ENCODE results near the gene GNPTG. TPM values are rescaled to one million over a fixed set of nuclear protein-coding genes. Genes with fewer than 3 reads are reported as not detected.

The GNPTG gene
- total RNA-seq, 1 experiment from 2014 or later: 19.6 TPM

- H4K20me1 ChIP-seq (ENCODE audit: insufficient read depth, low read depth, low read length): peaks cover 18% of the 10 kb centered on the region; the same call in 1 of the 2 replicates
- H3K4me2 ChIP-seq (ENCODE audit: low read depth, low read length, poor library complexity, severe bottlenecking): no peak overlapping the region
- H3K36me3 ChIP-seq (ENCODE audit: insufficient read depth, low read length): no peaks in the 10 kb centered on the region
- no peaks in the 10 kb centered on the region for H3K9me3 ChIP-seq (ENCODE audit: low read length)
- no peak overlapping the region for H3K4me3 ChIP-seq (ENCODE audit: low read length)
- peaks cover 8% of the 10 kb centered on the region for H3K79me2 ChIP-seq (ENCODE audit: low read length)
- no peaks in the 10 kb centered on the region for H3K9me2 ChIP-seq (replicated peaks; ENCODE audit: insufficient read depth, low read length)
- no peak overlapping the region for H3K27ac ChIP-seq (ENCODE audit: low read length)
- H3K4me1 ChIP-seq (ENCODE audit: low read length): peaks cover 23% of the 10 kb centered on the region
- no peak overlapping the region for H3K9ac ChIP-seq (ENCODE audit: low read length)
- no peak for DNase-seq
- no peak overlapping the region for H2AFZ ChIP-seq (ENCODE audit: low read length)
- H3K27me3 ChIP-seq (ENCODE audit: low read length): no peaks in the 10 kb centered on the region
Measured at GRCh38 chr16:1345651-1346421, 5.9 kb upstream of the GNPTG start.

DNA sequence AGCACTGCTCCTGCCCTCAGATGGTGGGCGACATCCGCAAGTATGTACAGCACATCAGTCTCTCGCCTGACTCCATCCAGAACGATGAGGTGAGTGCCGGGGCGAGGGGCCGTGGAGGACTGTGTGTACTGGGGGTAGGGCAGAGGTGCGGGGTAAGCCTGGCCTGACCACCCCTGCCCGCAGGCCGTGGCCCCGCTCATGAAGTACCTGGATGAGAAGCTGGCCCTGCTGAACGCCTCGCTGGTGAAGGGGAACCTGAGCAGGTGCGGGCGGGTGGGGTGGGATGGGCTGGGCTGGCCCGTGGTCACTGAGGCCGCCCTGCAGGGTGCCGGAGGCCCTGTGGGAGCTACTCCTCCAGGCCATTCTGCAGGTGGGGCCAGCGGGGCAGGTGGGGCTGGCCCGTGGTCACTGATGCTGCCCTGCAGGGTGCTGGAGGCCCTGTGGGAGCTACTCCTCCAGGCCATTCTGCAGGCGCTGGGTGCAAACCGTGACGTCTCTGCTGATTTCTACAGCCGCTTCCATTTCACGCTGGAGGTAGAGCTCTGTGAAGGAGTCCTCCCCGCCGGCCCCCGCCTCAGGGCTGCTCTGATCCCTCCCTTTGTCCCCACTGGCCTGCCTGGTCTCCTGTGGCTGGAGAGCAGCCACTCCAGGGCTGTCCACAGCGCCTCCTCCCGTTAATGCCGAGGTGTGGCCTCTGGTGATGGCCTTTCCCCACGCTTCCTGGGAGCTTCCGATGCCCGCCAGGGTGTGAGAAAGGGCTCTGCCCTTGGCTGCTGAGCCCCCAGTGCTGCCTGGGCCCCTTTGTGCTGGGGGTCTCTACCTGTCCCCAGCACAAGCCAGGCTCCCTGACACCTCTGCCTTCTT is 5.1 kb upstream of the GNPTG start:
- Histone ChIP-seq H3K36me3 (ENCODE audit: insufficient read depth, low read length) (no peaks in the 10 kb centered on the region), H3K27ac (ENCODE audit: low read length) (no peak overlapping the region), H3K9me2 (replicated peaks; ENCODE audit: insufficient read depth, low read length) (no peaks in the 10 kb centered on the region), H2AFZ (ENCODE audit: low read length) (no peak overlapping the region), H4K20me1 (ENCODE audit: insufficient read depth, low read depth, low read length) (peaks cover 21% of the 10 kb centered on the region; the same call in 1 of the 2 replicates), H3K4me1 (ENCODE audit: low read length) (peaks cover 26% of the 10 kb centered on the region), H3K27me3 (ENCODE audit: low read length) (no peaks in the 10 kb centered on the region), H3K79me2 (ENCODE audit: low read length) (peaks cover 15% of the 10 kb centered on the region), H3K4me2 (ENCODE audit: low read depth, low read length, poor library complexity, severe bottlenecking) (no peak overlapping the region), H3K9ac (ENCODE audit: low read length) (no peak overlapping the region), H3K9me3 (ENCODE audit: low read length) (no peaks in the 10 kb centered on the region), H3K4me3 (ENCODE audit: low read length) (no peak overlapping the region)
- DNase-seq: no peak

- H3K4me2 ChIP-seq (ENCODE audit: low read depth, low read length, poor library complexity, severe bottlenecking): no peak overlapping the region
- no peak overlapping the region for H3K9ac ChIP-seq (ENCODE audit: low read length)
- no peaks in the 10 kb centered on the region for H3K9me3 ChIP-seq (ENCODE audit: low read length)
- no peak overlapping the region for H3K4me3 ChIP-seq (ENCODE audit: low read length)
- H3K27me3 ChIP-seq (ENCODE audit: low read length): no peaks in the 10 kb centered on the region
- H3K36me3 ChIP-seq (ENCODE audit: insufficient read depth, low read length): no peaks in the 10 kb centered on the region
- no peak overlapping the region for H2AFZ ChIP-seq (ENCODE audit: low read length)
- no peak for DNase-seq
- peaks cover 22% of the 10 kb centered on the region for H3K4me1 ChIP-seq (ENCODE audit: low read length)
- no peak overlapping the region for H3K27ac ChIP-seq (ENCODE audit: low read length)
- peaks cover 17% of the 10 kb centered on the region; the same call in 1 of the 2 replicates for H4K20me1 ChIP-seq (ENCODE audit: insufficient read depth, low read depth, low read length)
- H3K9me2 ChIP-seq (replicated peaks; ENCODE audit: insufficient read depth, low read length): no peaks in the 10 kb centered on the region
- peaks cover 21% of the 10 kb centered on the region for H3K79me2 ChIP-seq (ENCODE audit: low read length)
Measured at GRCh38 chr16:1347286-1347855, 4.4 kb upstream of the GNPTG start.

DNA sequence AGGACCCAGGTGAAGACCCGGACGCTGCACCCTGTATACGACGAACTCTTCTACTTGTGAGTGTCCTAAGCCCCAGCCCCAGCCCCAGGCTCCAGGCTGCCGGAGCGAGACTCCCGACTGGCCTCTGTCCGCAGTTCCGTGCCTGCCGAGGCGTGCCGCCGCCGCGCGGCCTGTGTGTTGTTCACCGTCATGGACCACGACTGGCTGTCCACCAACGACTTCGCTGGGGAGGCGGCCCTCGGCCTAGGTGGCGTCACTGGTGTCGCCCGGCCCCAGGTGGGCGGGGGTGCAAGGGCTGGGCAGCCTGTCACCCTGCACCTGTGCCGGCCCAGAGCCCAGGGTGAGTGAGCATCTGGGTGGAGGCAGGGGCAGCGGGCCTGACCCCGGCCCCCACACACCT is 3.8 kb upstream of the GNPTG start:
- Histone ChIP-seq H3K36me3 (ENCODE audit: insufficient read depth, low read length) (no peaks in the 10 kb centered on the region), H3K27me3 (ENCODE audit: low read length) (no peaks in the 10 kb centered on the region), H3K4me2 (ENCODE audit: low read depth, low read length, poor library complexity, severe bottlenecking) (no peak overlapping the region), H4K20me1 (ENCODE audit: insufficient read depth, low read depth, low read length) (peaks cover 13% of the 10 kb centered on the region; the same call in 1 of the 2 replicates), H3K9me2 (replicated peaks; ENCODE audit: insufficient read depth, low read length) (no peaks in the 10 kb centered on the region), H2AFZ (ENCODE audit: low read length) (no peak overlapping the region), H3K27ac (ENCODE audit: low read length) (no peak overlapping the region), H3K9me3 (ENCODE audit: low read length) (no peaks in the 10 kb centered on the region), H3K79me2 (ENCODE audit: low read length) (peaks cover 27% of the 10 kb centered on the region), H3K4me3 (ENCODE audit: low read length) (no peak overlapping the region), H3K4me1 (ENCODE audit: low read length) (peaks cover 23% of the 10 kb centered on the region), H3K9ac (ENCODE audit: low read length) (no peak overlapping the region)
- no peak for DNase-seq

DNA sequence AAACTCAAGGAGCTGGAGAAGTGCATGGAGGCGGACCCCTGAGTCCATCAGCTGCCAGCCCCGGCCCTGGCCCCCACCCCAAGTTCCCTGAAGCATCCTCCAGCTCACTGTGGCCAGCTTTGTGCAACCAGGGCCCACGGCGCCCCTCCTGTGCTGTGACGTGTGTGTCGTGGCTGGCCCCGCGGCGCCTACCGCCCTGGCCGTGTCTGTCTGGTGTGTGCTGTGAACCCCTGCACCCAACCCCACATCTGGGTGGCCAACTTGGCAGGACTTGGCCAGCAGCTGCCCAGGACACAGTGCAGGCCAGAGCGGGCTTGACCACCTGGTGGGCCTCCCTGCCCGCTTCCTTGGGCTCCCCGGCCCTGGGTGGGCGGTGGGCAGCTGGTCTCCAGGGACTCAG is 3.3 kb upstream of the GNPTG start:
- Histone ChIP-seq H2AFZ (ENCODE audit: low read length) (no peak overlapping the region), H3K79me2 (ENCODE audit: low read length) (peaks cover 31% of the 10 kb centered on the region), H3K27ac (ENCODE audit: low read length) (no peak overlapping the region), H3K9ac (ENCODE audit: low read length) (no peak overlapping the region), H3K4me1 (ENCODE audit: low read length) (peaks cover 25% of the 10 kb centered on the region), H3K36me3 (ENCODE audit: insufficient read depth, low read length) (no peaks in the 10 kb centered on the region), H3K27me3 (ENCODE audit: low read length) (no peaks in the 10 kb centered on the region), H4K20me1 (ENCODE audit: insufficient read depth, low read depth, low read length) (peaks cover 10% of the 10 kb centered on the region; the same call in 1 of the 2 replicates), H3K4me3 (ENCODE audit: low read length) (no peak overlapping the region), H3K9me3 (ENCODE audit: low read length) (no peaks in the 10 kb centered on the region), H3K4me2 (ENCODE audit: low read depth, low read length, poor library complexity, severe bottlenecking) (no peak overlapping the region), H3K9me2 (replicated peaks; ENCODE audit: insufficient read depth, low read length) (no peaks in the 10 kb centered on the region)
- no peak for DNase-seq

GRCh38 chr16:1348926-1349325 is 2.8 kb upstream of the GNPTG start:
- Histone ChIP-seq H3K27me3 (ENCODE audit: low read length) (no peaks in the 10 kb centered on the region), H3K4me3 (ENCODE audit: low read length) (no peak overlapping the region), H3K79me2 (ENCODE audit: low read length) (peaks cover 36% of the 10 kb centered on the region), H3K4me2 (ENCODE audit: low read depth, low read length, poor library complexity, severe bottlenecking) (no peak overlapping the region), H3K36me3 (ENCODE audit: insufficient read depth, low read length) (no peaks in the 10 kb centered on the region), H3K4me1 (ENCODE audit: low read length) (peaks cover 23% of the 10 kb centered on the region), H3K27ac (ENCODE audit: low read length) (no peak overlapping the region), H4K20me1 (ENCODE audit: insufficient read depth, low read depth, low read length) (0 out of 2 replicates have a peak, but pooled peaks cover 7% of the 10 kb centered on the region), H2AFZ (ENCODE audit: low read length) (no peak overlapping the region), H3K9me3 (ENCODE audit: low read length) (no peaks in the 10 kb centered on the region), H3K9ac (ENCODE audit: low read length) (no peak overlapping the region), H3K9me2 (replicated peaks; ENCODE audit: insufficient read depth, low read length) (no peaks in the 10 kb centered on the region)
- DNase-seq: no peak

- no peaks in the 10 kb centered on the region for H3K27me3 ChIP-seq (ENCODE audit: low read length)
- H4K20me1 ChIP-seq (ENCODE audit: insufficient read depth, low read depth, low read length): 0 out of 2 replicates have a peak, but pooled peaks cover 7% of the 10 kb centered on the region
- no peak overlapping the region for H2AFZ ChIP-seq (ENCODE audit: low read length)
- DNase-seq: no peak
- H3K9me2 ChIP-seq (replicated peaks; ENCODE audit: insufficient read depth, low read length): no peaks in the 10 kb centered on the region
- H3K4me1 ChIP-seq (ENCODE audit: low read length): peaks cover 23% of the 10 kb centered on the region
- no peak overlapping the region for H3K4me3 ChIP-seq (ENCODE audit: low read length)
- peaks cover 39% of the 10 kb centered on the region for H3K79me2 ChIP-seq (ENCODE audit: low read length)
- H3K9me3 ChIP-seq (ENCODE audit: low read length): no peaks in the 10 kb centered on the region
- H3K27ac ChIP-seq (ENCODE audit: low read length): no peak overlapping the region
- no peak overlapping the region for H3K9ac ChIP-seq (ENCODE audit: low read length)
- H3K36me3 ChIP-seq (ENCODE audit: insufficient read depth, low read length): no peaks in the 10 kb centered on the region
- no peak overlapping the region for H3K4me2 ChIP-seq (ENCODE audit: low read depth, low read length, poor library complexity, severe bottlenecking)
Measured at GRCh38 chr16:1349351-1349750, 2.4 kb upstream of the GNPTG start.

- H4K20me1 ChIP-seq (ENCODE audit: insufficient read depth, low read depth, low read length): 0 out of 2 replicates have a peak, but pooled peaks cover 7% of the 10 kb centered on the region
- no peaks in the 10 kb centered on the region for H3K9me2 ChIP-seq (replicated peaks; ENCODE audit: insufficient read depth, low read length)
- peak overlapping the region; percentile 96; the same call in 1 of the 2 replicates for H3K4me3 ChIP-seq (ENCODE audit: low read length)
- no peaks in the 10 kb centered on the region for H3K36me3 ChIP-seq (ENCODE audit: insufficient read depth, low read length)
- H2AFZ ChIP-seq (ENCODE audit: low read length): no peak overlapping the region
- peaks cover 45% of the 10 kb centered on the region for H3K79me2 ChIP-seq (ENCODE audit: low read length)
- peaks cover 23% of the 10 kb centered on the region for H3K4me1 ChIP-seq (ENCODE audit: low read length)
- 0 out of 2 replicates have a peak overlapping the region, but pooled peaks have one; percentile 89 for H3K9ac ChIP-seq (ENCODE audit: low read length)
- DNase-seq: no peak
- no peak overlapping the region for H3K4me2 ChIP-seq (ENCODE audit: low read depth, low read length, poor library complexity, severe bottlenecking)
- H3K9me3 ChIP-seq (ENCODE audit: low read length): no peaks in the 10 kb centered on the region
- no peak overlapping the region for H3K27ac ChIP-seq (ENCODE audit: low read length)
- H3K27me3 ChIP-seq (ENCODE audit: low read length): no peaks in the 10 kb centered on the region
Measured at GRCh38 chr16:1349951-1350350, 1.8 kb upstream of the GNPTG start.
